Measurements from ENCODE around the gene IFT122. TPM values are rescaled to one million over a fixed set of nuclear protein-coding genes. Genes with fewer than 3 reads are reported as not detected.

The IFT122 gene
- total RNA-seq, 2 donors from 2014 or later = 19.3 to 33.4 TPM

GRCh38 chr3:129424185-129424841 lies 15.7 kb upstream of the IFT122 start:
- Mint-ChIP-seq H3K27me3 (no peaks in the 10 kb centered on the region), H3K4me3 (peak overlapping the region; percentile 22), H3K36me3 (ENCODE audit: low read depth) (peaks cover 7% of the 10 kb centered on the region), H3K4me1 (peaks cover 33% of the 10 kb centered on the region), H3K27ac (peak overlapping the region; percentile 80), H3K9me3 (no peaks in the 10 kb centered on the region)
- ATAC-seq (replicated peaks) = peak; percentile 58

GRCh38 chr3:129425213-129425612 lies 14.8 kb upstream of the IFT122 start:
- H3K9me3 Mint-ChIP-seq = no peaks in the 10 kb centered on the region
- ATAC-seq (replicated peaks) = no peak
- H3K4me3 Mint-ChIP-seq = no peak overlapping the region
- H3K4me1 Mint-ChIP-seq = peaks cover 33% of the 10 kb centered on the region
- H3K27me3 Mint-ChIP-seq = no peaks in the 10 kb centered on the region
- peaks cover 8% of the 10 kb centered on the region for H3K36me3 Mint-ChIP-seq (ENCODE audit: low read depth)
- H3K27ac Mint-ChIP-seq = peak overlapping the region; percentile 30

- H3K36me3 Mint-ChIP-seq (ENCODE audit: low read depth) = peaks cover 12% of the 10 kb centered on the region
- peaks cover 33% of the 10 kb centered on the region for H3K4me1 Mint-ChIP-seq
- H3K9me3 Mint-ChIP-seq = no peaks in the 10 kb centered on the region
- no peak overlapping the region for H3K4me3 Mint-ChIP-seq
- ATAC-seq (replicated peaks) = no peak
- peak overlapping the region; percentile 30 for H3K27ac Mint-ChIP-seq
- H3K27me3 Mint-ChIP-seq = no peaks in the 10 kb centered on the region
Observed at GRCh38 chr3:129425619-129426018, 14.4 kb upstream of the IFT122 start.

GRCh38 chr3:129428007-129428375 lies 12.0 kb upstream of the IFT122 start:
- no peak for ATAC-seq (replicated peaks)
- H3K4me1 Mint-ChIP-seq = peaks cover 33% of the 10 kb centered on the region
- H3K36me3 Mint-ChIP-seq (ENCODE audit: low read depth) = peaks cover 36% of the 10 kb centered on the region
- peak overlapping the region; percentile 74 for H3K4me3 Mint-ChIP-seq
- no peaks in the 10 kb centered on the region for H3K27me3 Mint-ChIP-seq
- no peaks in the 10 kb centered on the region for H3K9me3 Mint-ChIP-seq
- peak overlapping the region; percentile 76 for H3K27ac Mint-ChIP-seq

- Mint-ChIP-seq H3K4me3 (peak within 1 kb of the TSS; percentile 74), H3K36me3 (ENCODE audit: low read depth) (peaks cover 41% of the 10 kb centered on the region), H3K9me3 (no peaks in the 10 kb centered on the region), H3K27me3 (no peaks in the 10 kb centered on the region), H3K27ac (peak within 1 kb of the TSS; percentile 76), H3K4me1 (peaks cover 33% of the 10 kb centered on the region)
- peak; percentile 93 for ATAC-seq (replicated peaks)
Observed at GRCh38 chr3:129428376-129429079, 11.5 kb upstream of the IFT122 start, which contains the start of gene EFCAB12. Gene EFCAB12, minus strand, starts transcription at chr3:129428636. Its CDS starts 148 bp downstream, at chr3:129428488.

- no peaks in the 10 kb centered on the region for H3K27me3 Mint-ChIP-seq
- peak; percentile 22 for ATAC-seq (replicated peaks)
- H3K4me1 Mint-ChIP-seq = peaks cover 28% of the 10 kb centered on the region
Observed at GRCh38 chr3:129429080-129429451, 11.0 kb upstream of the IFT122 start.

GRCh38 chr3:129429602-129430001 lies 10.4 kb upstream of the IFT122 start:
- Mint-ChIP-seq H3K36me3 (ENCODE audit: low read depth) (peaks cover 52% of the 10 kb centered on the region), H3K27me3 (no peaks in the 10 kb centered on the region), H3K4me1 (peaks cover 23% of the 10 kb centered on the region), H3K4me3 (no peak overlapping the region), H3K9me3 (no peaks in the 10 kb centered on the region), H3K27ac (peak overlapping the region; percentile 60)
- ATAC-seq (replicated peaks) = no peak

More at GRCh38 chr3:129429080-129429451, 11.0 kb upstream of the IFT122 start:
- no peaks in the 10 kb centered on the region for H3K9me3 Mint-ChIP-seq
- peaks cover 46% of the 10 kb centered on the region for H3K36me3 Mint-ChIP-seq (ENCODE audit: low read depth)
- H3K4me3 Mint-ChIP-seq = peak overlapping the region; percentile 74
- H3K27ac Mint-ChIP-seq = peak overlapping the region; percentile 76

- Mint-ChIP-seq H3K9me3 (no peaks in the 10 kb centered on the region), H3K4me1 (peaks cover 38% of the 10 kb centered on the region), H3K4me3 (no peak overlapping the region), H3K27me3 (no peaks in the 10 kb centered on the region), H3K27ac (no peak overlapping the region), H3K36me3 (ENCODE audit: low read depth) (peaks cover 76% of the 10 kb centered on the region)
- ATAC-seq (replicated peaks) = peak; percentile 8
Observed at GRCh38 chr3:129432036-129432435, 8.0 kb upstream of the IFT122 start.

GRCh38 chr3:129432671-129433070 lies 7.4 kb upstream of the IFT122 start:
- Mint-ChIP-seq H3K27ac (no peak overlapping the region), H3K4me1 (peaks cover 40% of the 10 kb centered on the region), H3K4me3 (no peak overlapping the region), H3K36me3 (ENCODE audit: low read depth) (peaks cover 82% of the 10 kb centered on the region), H3K9me3 (no peaks in the 10 kb centered on the region), H3K27me3 (no peaks in the 10 kb centered on the region)
- no peak for ATAC-seq (replicated peaks)

GRCh38 chr3:129433565-129433964 lies 6.5 kb upstream of the IFT122 start:
- H3K27me3 Mint-ChIP-seq = no peaks in the 10 kb centered on the region
- no peaks in the 10 kb centered on the region for H3K9me3 Mint-ChIP-seq
- ATAC-seq (replicated peaks) = no peak
- H3K27ac Mint-ChIP-seq = no peak overlapping the region
- H3K4me1 Mint-ChIP-seq = peaks cover 39% of the 10 kb centered on the region
- peaks cover 91% of the 10 kb centered on the region for H3K36me3 Mint-ChIP-seq (ENCODE audit: low read depth)
- H3K4me3 Mint-ChIP-seq = no peak overlapping the region

GRCh38 chr3:129434140-129434539 lies 5.9 kb upstream of the IFT122 start:
- H3K27me3 Mint-ChIP-seq = no peaks in the 10 kb centered on the region
- H3K9me3 Mint-ChIP-seq = no peaks in the 10 kb centered on the region
- peaks cover 33% of the 10 kb centered on the region for H3K4me1 Mint-ChIP-seq
- peak overlapping the region; percentile 55 for H3K4me3 Mint-ChIP-seq
- peaks cover 86% of the 10 kb centered on the region for H3K36me3 Mint-ChIP-seq (ENCODE audit: low read depth)
- H3K27ac Mint-ChIP-seq = peak overlapping the region; percentile 36
- ATAC-seq (replicated peaks) = no peak

- H3K36me3 Mint-ChIP-seq (ENCODE audit: low read depth) = peaks cover 94% of the 10 kb centered on the region
- H3K9me3 Mint-ChIP-seq = no peaks in the 10 kb centered on the region
- peaks cover 31% of the 10 kb centered on the region for H3K4me1 Mint-ChIP-seq
- H3K4me3 Mint-ChIP-seq = peak overlapping the region; percentile 55
- H3K27me3 Mint-ChIP-seq = no peaks in the 10 kb centered on the region
- ATAC-seq (replicated peaks) = no peak
- H3K27ac Mint-ChIP-seq = peak overlapping the region; percentile 83
Observed at GRCh38 chr3:129435367-129435766, 4.7 kb upstream of the IFT122 start.

GRCh38 chr3:129439226-129439816 lies 703 bp upstream of the IFT122 start:
- H3K27ac Mint-ChIP-seq = peak overlapping the region; percentile 95
- H3K27me3 Mint-ChIP-seq = no peaks in the 10 kb centered on the region
- peaks cover 55% of the 10 kb centered on the region for H3K36me3 Mint-ChIP-seq (ENCODE audit: low read depth)
- peak overlapping the region; percentile 89 for H3K4me3 Mint-ChIP-seq
- no peaks in the 10 kb centered on the region for H3K9me3 Mint-ChIP-seq
- peak; percentile 12 for ATAC-seq (replicated peaks)
- peaks cover 56% of the 10 kb centered on the region for H3K4me1 Mint-ChIP-seq

GRCh38 chr3:129440618-129441190 lies 680 bp downstream of the IFT122 start:
- ATAC-seq (replicated peaks) = no peak
- Mint-ChIP-seq H3K4me1 (peaks cover 48% of the 10 kb centered on the region), H3K27ac (peak overlapping the region; percentile 95), H3K36me3 (ENCODE audit: low read depth) (peaks cover 41% of the 10 kb centered on the region), H3K4me3 (peak overlapping the region; percentile 89), H3K9me3 (no peaks in the 10 kb centered on the region), H3K27me3 (no peaks in the 10 kb centered on the region)
